ENCODE results near the gene IL17RD. TPM values are rescaled to one million over a fixed set of nuclear protein-coding genes. Genes with fewer than 3 reads are reported as not detected.
A peak's percentile ranks its signal among the peaks of the same experiment; 100 is the strongest.

Gene IL17RD
- total RNA-seq, 1 donor from 2014 or later = 0.09 TPM

- Mint-ChIP-seq H3K27me3 (ENCODE audit: low read depth) (peaks cover 67% of the 10 kb centered on the region), H3K4me1 (ENCODE audit: low read depth) (peaks cover 8% of the 10 kb centered on the region), H3K4me3 (ENCODE audit: low read depth) (peak overlapping the region; percentile 52), H3K9me3 (no peaks in the 10 kb centered on the region), H3K36me3 (ENCODE audit: low read depth) (no peaks in the 10 kb centered on the region), H3K27ac (no peak overlapping the region)
- no peak for DNase-seq (ENCODE audit: low spot score)
- intact Hi-C loops (cut with micrococcal nuclease) = no loop called here
Observed at GRCh38 chr3:57078635-57079473, 86.3 kb downstream of the IL17RD start.

GRCh38 chr3:57078344-57078634 lies 86.9 kb downstream of the IL17RD start:
- H3K27me3 Mint-ChIP-seq (ENCODE audit: low read depth) = peaks cover 68% of the 10 kb centered on the region
- no peaks in the 10 kb centered on the region for H3K36me3 Mint-ChIP-seq (ENCODE audit: low read depth)
- H3K27ac Mint-ChIP-seq = no peak overlapping the region
- H3K9me3 Mint-ChIP-seq = no peaks in the 10 kb centered on the region
- peaks cover 8% of the 10 kb centered on the region for H3K4me1 Mint-ChIP-seq (ENCODE audit: low read depth)
- H3K4me3 Mint-ChIP-seq (ENCODE audit: low read depth) = peak overlapping the region; percentile 52
- intact Hi-C loops (cut with micrococcal nuclease) = no loop called here
- DNase-seq (ENCODE audit: low spot score) = peak; percentile 18

DNA sequence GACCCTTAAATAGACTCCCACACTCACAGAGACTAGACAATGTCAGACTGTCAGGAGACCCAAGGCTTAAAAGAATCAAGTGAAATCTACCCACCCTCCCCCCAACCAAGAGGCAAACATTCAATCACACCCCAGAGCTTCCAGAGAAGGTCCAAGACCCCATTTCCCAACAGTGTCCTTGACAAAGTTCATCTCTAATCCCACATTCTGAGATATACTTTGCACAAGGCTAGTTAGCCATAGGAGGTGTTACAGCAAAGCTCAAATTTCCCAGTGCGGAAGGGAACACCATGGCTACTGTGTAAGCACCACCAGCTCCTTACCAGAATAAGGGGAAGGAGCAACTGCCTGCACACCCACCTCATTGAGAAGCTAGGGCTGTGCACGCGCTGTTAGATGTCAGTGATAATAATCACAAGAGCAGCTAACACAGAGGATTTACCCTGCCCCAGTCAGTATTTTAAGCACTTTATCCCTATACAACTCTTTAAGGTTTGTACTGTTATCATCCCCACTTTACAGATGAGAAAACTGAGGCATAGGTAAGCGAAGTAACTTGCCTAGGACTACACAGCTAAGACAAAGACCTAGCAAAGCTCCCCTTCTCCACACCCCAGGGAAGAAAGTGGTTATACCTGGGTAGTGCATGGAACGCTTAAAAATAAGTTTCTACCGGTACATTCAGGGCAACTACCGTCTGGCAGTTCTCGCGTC lies 87.4 kb downstream of the IL17RD start:
- no peak for DNase-seq (ENCODE audit: low spot score)
- Mint-ChIP-seq H3K9me3 (no peaks in the 10 kb centered on the region), H3K4me3 (ENCODE audit: low read depth) (peak overlapping the region; percentile 52), H3K27me3 (ENCODE audit: low read depth) (peaks cover 72% of the 10 kb centered on the region), H3K36me3 (ENCODE audit: low read depth) (no peaks in the 10 kb centered on the region), H3K4me1 (ENCODE audit: low read depth) (peaks cover 8% of the 10 kb centered on the region), H3K27ac (no peak overlapping the region)
- intact Hi-C loops (cut with micrococcal nuclease) = no loop called here

DNA sequence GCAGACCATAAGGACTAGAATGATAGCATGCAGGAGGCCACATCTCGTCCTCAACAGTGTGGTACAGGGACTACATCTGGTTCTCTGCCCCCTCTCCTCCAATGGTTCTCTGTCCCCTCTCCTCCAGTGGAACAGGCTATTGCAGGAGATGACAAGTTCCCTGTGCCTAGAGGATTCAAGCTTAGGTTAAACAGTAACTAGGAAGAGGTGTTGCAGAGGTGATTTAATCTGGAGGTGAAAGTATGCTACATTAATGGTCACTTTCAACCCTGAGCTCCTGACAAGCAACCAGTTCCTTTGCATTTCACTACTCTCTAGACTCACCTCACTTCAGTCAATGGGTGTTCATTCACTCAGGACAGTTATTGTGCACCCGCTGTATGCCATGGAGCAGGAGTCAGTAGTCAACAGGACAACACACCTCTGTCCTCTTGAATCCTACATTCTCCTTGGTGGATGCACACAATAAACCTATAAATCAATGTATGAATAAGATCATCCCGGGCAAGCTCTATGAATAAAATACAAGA lies 88.7 kb downstream of the IL17RD start:
- no peak for DNase-seq (ENCODE audit: low spot score)
- H3K36me3 Mint-ChIP-seq (ENCODE audit: low read depth) = no peaks in the 10 kb centered on the region
- no peak overlapping the region for H3K27ac Mint-ChIP-seq
- no peak overlapping the region for H3K4me3 Mint-ChIP-seq (ENCODE audit: low read depth)
- H3K4me1 Mint-ChIP-seq (ENCODE audit: low read depth) = peaks cover 8% of the 10 kb centered on the region
- no peaks in the 10 kb centered on the region for H3K9me3 Mint-ChIP-seq
- intact Hi-C loops (cut with micrococcal nuclease) = no loop called here
- peaks cover 73% of the 10 kb centered on the region for H3K27me3 Mint-ChIP-seq (ENCODE audit: low read depth)

GRCh38 chr3:57074135-57074534 lies 91.0 kb downstream of the IL17RD start:
- H3K27me3 Mint-ChIP-seq (ENCODE audit: low read depth) = peaks cover 61% of the 10 kb centered on the region
- H3K36me3 Mint-ChIP-seq (ENCODE audit: low read depth) = no peaks in the 10 kb centered on the region
- H3K9me3 Mint-ChIP-seq = no peaks in the 10 kb centered on the region
- H3K4me1 Mint-ChIP-seq (ENCODE audit: low read depth) = peaks cover 9% of the 10 kb centered on the region
- DNase-seq (ENCODE audit: low spot score) = no peak
- intact Hi-C loops (cut with micrococcal nuclease) = no loop called here
- H3K27ac Mint-ChIP-seq = no peak overlapping the region
- H3K4me3 Mint-ChIP-seq (ENCODE audit: low read depth) = no peak overlapping the region

DNA sequence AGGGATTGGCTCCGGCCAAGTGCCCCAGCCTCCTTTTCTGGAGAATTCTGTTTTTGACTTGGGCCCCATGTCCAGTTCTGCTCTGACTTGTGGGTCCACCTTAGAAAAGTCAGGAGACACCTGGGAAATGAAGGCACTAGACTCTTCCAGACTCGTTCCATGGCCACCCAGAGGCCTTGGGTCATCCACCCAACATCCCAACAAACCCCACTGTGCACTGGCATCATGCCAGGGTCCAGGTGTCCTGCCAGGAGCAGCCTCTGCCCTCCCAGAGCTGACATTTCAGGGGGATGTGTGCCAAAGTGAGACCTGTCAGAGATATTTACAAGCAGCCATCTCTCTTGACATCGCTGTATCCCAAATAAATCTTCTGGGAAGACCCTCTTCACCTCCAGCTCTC lies 91.5 kb downstream of the IL17RD start:
- intact Hi-C loops (cut with micrococcal nuclease) = no loop called here
- no peak for DNase-seq (ENCODE audit: low spot score)
- peaks cover 11% of the 10 kb centered on the region for H3K4me1 Mint-ChIP-seq (ENCODE audit: low read depth)
- H3K36me3 Mint-ChIP-seq (ENCODE audit: low read depth) = no peaks in the 10 kb centered on the region
- H3K9me3 Mint-ChIP-seq = no peaks in the 10 kb centered on the region
- peaks cover 62% of the 10 kb centered on the region for H3K27me3 Mint-ChIP-seq (ENCODE audit: low read depth)
- no peak overlapping the region for H3K4me3 Mint-ChIP-seq (ENCODE audit: low read depth)
- no peak overlapping the region for H3K27ac Mint-ChIP-seq

DNA sequence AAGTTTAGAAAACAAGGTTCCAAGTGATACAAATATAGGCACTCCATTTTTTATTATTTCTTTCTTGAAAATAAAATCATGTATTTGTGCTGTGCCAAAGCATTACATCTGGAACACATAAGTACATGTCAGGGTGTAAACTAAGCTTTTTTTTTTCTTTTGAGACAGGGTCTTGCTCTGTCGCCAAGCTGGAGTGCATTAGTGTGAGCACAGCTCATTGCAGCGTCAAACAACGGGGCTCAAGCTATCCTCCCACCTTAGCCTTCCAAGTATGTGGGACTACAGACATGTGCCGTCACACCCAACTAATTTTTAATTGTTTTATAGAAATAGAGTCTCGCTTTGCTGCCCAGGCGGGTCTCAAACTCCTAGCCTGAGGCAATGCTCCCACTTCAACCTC lies 95.7 kb downstream of the IL17RD start:
- peaks cover 11% of the 10 kb centered on the region for H3K4me1 Mint-ChIP-seq (ENCODE audit: low read depth)
- no peaks in the 10 kb centered on the region for H3K9me3 Mint-ChIP-seq
- H3K36me3 Mint-ChIP-seq (ENCODE audit: low read depth) = no peaks in the 10 kb centered on the region
- no peak overlapping the region for H3K4me3 Mint-ChIP-seq (ENCODE audit: low read depth)
- intact Hi-C loops (cut with micrococcal nuclease) = no loop called here
- no peak for DNase-seq (ENCODE audit: low spot score)
- H3K27me3 Mint-ChIP-seq (ENCODE audit: low read depth) = peaks cover 26% of the 10 kb centered on the region
- no peak overlapping the region for H3K27ac Mint-ChIP-seq

DNA sequence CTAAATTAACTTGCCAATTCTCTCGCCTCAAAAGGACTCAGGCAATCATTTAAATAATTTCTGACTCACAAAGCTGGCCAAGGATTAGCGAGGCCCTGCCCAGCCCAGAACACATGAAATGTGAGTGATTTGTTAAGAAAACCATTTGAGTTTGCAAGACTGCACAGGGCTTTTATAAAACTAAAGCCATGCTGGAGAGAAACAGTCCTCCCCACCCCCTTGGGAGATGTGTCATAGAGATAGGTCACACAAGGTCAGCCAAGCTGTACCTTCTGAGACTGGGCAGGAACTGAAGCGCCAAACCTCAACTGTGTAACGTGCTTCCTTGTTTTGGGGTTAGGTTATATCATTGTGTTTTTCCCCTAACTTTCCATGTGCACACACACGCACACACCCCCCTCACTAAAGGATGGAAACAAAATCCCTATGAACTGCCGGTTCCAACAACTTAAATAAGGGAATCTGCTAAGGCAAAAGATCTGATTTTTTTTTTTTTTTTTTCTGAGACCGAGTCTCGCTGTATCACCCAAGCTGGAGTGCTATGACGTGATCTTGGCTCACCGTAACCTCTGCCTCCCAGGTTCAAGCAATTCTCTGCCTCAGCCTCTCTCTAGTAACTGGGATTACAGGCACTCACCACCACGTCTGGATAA lies 96.6 kb downstream of the IL17RD start:
- H3K4me3 Mint-ChIP-seq (ENCODE audit: low read depth) = no peak overlapping the region
- no peak for DNase-seq (ENCODE audit: low spot score)
- intact Hi-C loops (cut with micrococcal nuclease) = no loop called here
- H3K9me3 Mint-ChIP-seq = no peaks in the 10 kb centered on the region
- H3K27me3 Mint-ChIP-seq (ENCODE audit: low read depth) = peaks cover 20% of the 10 kb centered on the region
- no peaks in the 10 kb centered on the region for H3K36me3 Mint-ChIP-seq (ENCODE audit: low read depth)
- H3K4me1 Mint-ChIP-seq (ENCODE audit: low read depth) = peaks cover 11% of the 10 kb centered on the region
- H3K27ac Mint-ChIP-seq = no peak overlapping the region

DNA sequence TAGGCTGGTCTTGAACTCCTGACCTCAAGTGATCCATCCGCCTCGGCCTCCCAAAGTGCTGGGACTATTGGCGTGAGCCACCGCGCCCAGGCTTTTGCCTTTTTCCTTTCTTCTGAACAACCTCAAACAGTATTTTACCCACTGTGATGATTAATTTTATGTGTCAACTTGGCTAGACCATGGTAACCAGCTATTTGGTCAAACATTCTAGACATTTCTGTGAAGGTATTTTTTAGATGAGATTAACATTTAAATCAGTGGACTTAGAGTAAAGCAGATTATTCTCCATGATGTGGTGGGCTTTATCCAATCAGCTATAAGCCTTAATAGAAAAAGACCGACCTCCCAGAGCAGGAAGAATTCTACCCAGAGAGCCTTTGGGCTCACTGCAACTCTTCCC lies 98.7 kb downstream of the IL17RD start:
- Mint-ChIP-seq H3K4me1 (ENCODE audit: low read depth) (peaks cover 11% of the 10 kb centered on the region), H3K27ac (no peak overlapping the region), H3K9me3 (no peaks in the 10 kb centered on the region), H3K27me3 (ENCODE audit: low read depth) (peaks cover 9% of the 10 kb centered on the region), H3K4me3 (ENCODE audit: low read depth) (no peak overlapping the region), H3K36me3 (ENCODE audit: low read depth) (no peaks in the 10 kb centered on the region)
- no peak for DNase-seq (ENCODE audit: low spot score)
- intact Hi-C loops (cut with micrococcal nuclease) = no loop called here

GRCh38 chr3:57065588-57065987 lies 99.6 kb downstream of the IL17RD start:
- no peak for DNase-seq (ENCODE audit: low spot score)
- H3K27ac Mint-ChIP-seq = no peak overlapping the region
- no peak overlapping the region for H3K4me3 Mint-ChIP-seq (ENCODE audit: low read depth)
- peaks cover 6% of the 10 kb centered on the region for H3K27me3 Mint-ChIP-seq (ENCODE audit: low read depth)
- H3K4me1 Mint-ChIP-seq (ENCODE audit: low read depth) = peaks cover 11% of the 10 kb centered on the region
- H3K9me3 Mint-ChIP-seq = no peaks in the 10 kb centered on the region
- H3K36me3 Mint-ChIP-seq (ENCODE audit: low read depth) = no peaks in the 10 kb centered on the region
- intact Hi-C loops (cut with micrococcal nuclease) = no loop called here

DNA sequence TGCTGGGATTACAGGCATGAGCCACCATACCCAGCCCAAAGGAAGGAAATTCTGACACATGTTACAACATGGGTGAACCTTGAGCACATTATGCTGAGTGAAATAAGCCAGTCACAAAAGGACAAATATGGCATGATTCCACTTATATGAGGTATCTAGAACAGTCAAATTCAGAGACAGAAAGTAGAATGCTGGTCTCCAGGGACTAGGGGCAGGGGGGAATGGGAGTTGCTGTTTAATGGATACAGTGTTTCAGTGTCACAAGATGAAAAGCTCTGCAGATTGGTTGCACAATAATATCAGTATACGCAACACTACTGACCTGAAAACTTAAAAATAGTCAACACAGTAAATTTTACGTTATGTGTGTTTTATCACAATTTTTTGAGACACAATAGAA lies 100.6 kb downstream of the IL17RD start:
- no peaks in the 10 kb centered on the region for H3K36me3 Mint-ChIP-seq (ENCODE audit: low read depth)
- no peaks in the 10 kb centered on the region for H3K9me3 Mint-ChIP-seq
- intact Hi-C loops (cut with micrococcal nuclease) = no loop called here
- peaks cover 11% of the 10 kb centered on the region for H3K4me1 Mint-ChIP-seq (ENCODE audit: low read depth)
- DNase-seq (ENCODE audit: low spot score) = no peak
- no peak overlapping the region for H3K4me3 Mint-ChIP-seq (ENCODE audit: low read depth)
- H3K27me3 Mint-ChIP-seq (ENCODE audit: low read depth) = peaks cover 3% of the 10 kb centered on the region
- no peak overlapping the region for H3K27ac Mint-ChIP-seq

DNA sequence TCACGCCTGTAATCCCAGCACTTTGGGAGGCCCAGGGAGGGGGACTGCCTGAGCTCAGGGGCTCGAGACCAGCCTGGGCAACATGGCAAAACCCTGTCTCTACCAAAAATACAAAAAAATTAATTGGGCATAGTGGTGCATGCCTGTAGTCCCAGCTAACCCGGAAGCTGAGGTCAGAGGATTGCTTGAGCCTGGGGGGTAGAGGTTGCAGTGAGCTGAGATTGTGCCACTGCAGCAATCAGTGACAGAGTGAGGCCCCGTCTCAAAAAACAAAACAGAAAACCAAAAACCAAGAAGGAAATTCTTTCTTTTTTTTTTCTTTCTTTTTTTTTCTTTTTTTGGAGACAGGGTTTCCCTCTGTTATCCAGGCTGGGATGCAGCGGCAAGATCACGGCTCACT lies 101.2 kb downstream of the IL17RD start:
- no peaks in the 10 kb centered on the region for H3K36me3 Mint-ChIP-seq (ENCODE audit: low read depth)
- H3K9me3 Mint-ChIP-seq = no peaks in the 10 kb centered on the region
- H3K27ac Mint-ChIP-seq = no peak overlapping the region
- no peak for DNase-seq (ENCODE audit: low spot score)
- peaks cover 9% of the 10 kb centered on the region for H3K4me1 Mint-ChIP-seq (ENCODE audit: low read depth)
- H3K4me3 Mint-ChIP-seq (ENCODE audit: low read depth) = no peak overlapping the region
- intact Hi-C loops (cut with micrococcal nuclease) = no loop called here
- peaks cover 3% of the 10 kb centered on the region for H3K27me3 Mint-ChIP-seq (ENCODE audit: low read depth)

GRCh38 chr3:57063032-57063431 lies 102.1 kb downstream of the IL17RD start:
- intact Hi-C loops (cut with micrococcal nuclease) = no loop called here
- Mint-ChIP-seq H3K36me3 (ENCODE audit: low read depth) (no peaks in the 10 kb centered on the region), H3K4me3 (ENCODE audit: low read depth) (no peak overlapping the region), H3K9me3 (no peaks in the 10 kb centered on the region), H3K27me3 (ENCODE audit: low read depth) (no peaks in the 10 kb centered on the region), H3K4me1 (ENCODE audit: low read depth) (peaks cover 2% of the 10 kb centered on the region), H3K27ac (no peak overlapping the region)
- no peak for DNase-seq (ENCODE audit: low spot score)

All from activated T-helper 2 cell treated with anti-CD3 and anti-CD28 coated beads, Interferon-gamma antibody, Interleukin-2, Interleukin-4, amounts not matched to agents 10 μg/mL and 5 μg/mL and 100 μg/mL, durations not matched to agents 14 hours and 24 hours and 36 hours (primary cell).